Psoas muscle (tissue), 8 donors: Measurements from ENCODE around the gene CCDC187. TPM values are rescaled to one million over a fixed set of nuclear protein-coding genes. Genes with fewer than 3 reads are reported as not detected.

Experiments
- ATAC-seq, 4 donors: fragments of 200-7000 bp; cut with Tn5 transposase; one replicate each; pipeline ENCODE4 v1.9.1; 2020; ENCODE audit warnings: moderate library complexity in 3 of 4, mild to moderate bottlenecking in 2 of 4
- DNase-seq, 2 donors: peaks; one replicate each; pipeline ENCODE4 v3.0.0-alpha.2; 2020
- H3K27ac ChIP-seq: fragments of 200-600 bp; one replicate; pipeline ENCODE4 v1.8.0; 2022
- H3K27me3 ChIP-seq, 3 donors: fragments of 200-600 bp in 1 of 3; one replicate each; pipeline versions ENCODE4 v1.6.1 to v1.8.0; 2013 to 2022; ENCODE audit warnings: low read length in 2 of 3, mild to moderate bottlenecking in 2 of 3, moderate library complexity in 1 of 3; ENCODE audit not compliant: insufficient read depth in 3 of 3
- H3K36me3 ChIP-seq, 2 donors: fragments of 200-600 bp in 1 of 2; one replicate each; pipeline versions ENCODE4 v1.6.1 to v1.8.0; 2013 to 2022; ENCODE audit warnings: low read depth in 1 of 2, mild to moderate bottlenecking in 1 of 2, moderate library complexity in 1 of 2; ENCODE audit not compliant: insufficient read depth in 1 of 2
- H3K4me1 ChIP-seq: fragments of 200-600 bp; one replicate; pipeline ENCODE4 v1.8.0; 2022
- H3K4me3 ChIP-seq: fragments of 200-600 bp; one replicate; pipeline ENCODE4 v1.8.0; 2022; ENCODE audit warnings: mild to moderate bottlenecking
- H3K9me3 ChIP-seq: fragments of 200-600 bp; one replicate; pipeline ENCODE4 v1.8.0; 2022
- CTCF ChIP-seq: fragments of 200-600 bp; IDR thresholded peaks from one replicate; pipeline ENCODE4 v1.8.0; 2022; ENCODE audit warnings: antibody characterized with exemption
- WGBS, 3 donors: extraction: QIAGEN DNeasy Blood & Tissue Kit; methylation state at CpG; one replicate each; pipeline versions ENCODE4 v1.1.6 to v1.1.7; 2013; 5-methylcytosine and 5-hydroxymethylcytosine counted together
- intact Hi-C, 2 donors: fragments of 100-400 bp; cut with DNase I; formaldehyde crosslinking; loops; one replicate each; pipeline versions ENCODE4 v1.11.0 to v1.14.2; 2022
- polyA plus RNA-seq, 3 donors: library from polyadenylated mRNA; stranded (reverse); fragments of 200-250 nt; gene quantifications; one replicate each; pipeline ENCODE4 v1.2.3, GENCODE V29; 2013
- total RNA-seq, 4 donors: library from RNA; stranded (reverse); fragmentation: NEBNext Ultra II Directional in 2 of 4; extraction: Animal tissue kit (Norgen Biotek cat#: 25700) in 2 of 4; gene quantifications; one replicate each; pipeline versions ENCODE4 v1.2.1 to v1.2.4, GENCODE V29; 2021 to 2023
- donor health status: healthy with polysubstance abuse.
- donor health status: DM: no; HTN: no; CAD: no; lungs with moderate emphysema.
- donor health status: Bipolar disorder and iron deficiency.
- donor health status: healthy.
- donor health status: DM: yes; HTN: yes; CAD: no.
- donor health status: DM: no; HTN: no; CAD: no.
- donor health status: DM: no; HTN: no; CAD: no.
- donor health status: DM: yes; HTN: yes; CAD: no.

Gene CCDC187
- total and polyA plus RNA-seq, 7 donors = not detected

GRCh38 chr9:136211006-136211405, 92.9 kb downstream of the CCDC187 start:
- no peaks in the 10 kb centered on the region for H3K4me1 ChIP-seq
- 91 to 92% (median 91%) methylated on average over 15 of the region's 15 CpGs for WGBS, 3 donors
- H3K36me3 ChIP-seq = peaks cover 0 to 63% of the 10 kb centered on the region in 2 donors
- no peak for TF ChIP-seq CTCF
- no peak overlapping the region for H3K27ac ChIP-seq
- no peaks in the 10 kb centered on the region for H3K27me3 ChIP-seq
- H3K4me3 ChIP-seq = no peak overlapping the region
- ATAC-seq (no peak), DNase-seq (no peak)
- intact Hi-C loops = no loop called here
- no peaks in the 10 kb centered on the region for H3K9me3 ChIP-seq

- intact Hi-C loops = no loop called here
- 93 to 96% (median 95%) methylated on average over 16 of the region's 16 CpGs for WGBS, 3 donors
- Histone ChIP-seq H3K4me1 (no peaks in the 10 kb centered on the region), H3K27me3 (peaks cover 0 to 5% (median 3%) of the 10 kb centered on the region in 3 donors), H3K9me3 (no peaks in the 10 kb centered on the region), H3K36me3 (peaks cover 0 to 56% of the 10 kb centered on the region in 2 donors), H3K27ac (no peak overlapping the region), H3K4me3 (no peak overlapping the region)
- peak in 1 of 2 donors; percentile 46 for DNase-seq
- no peak for ATAC-seq
- no peak for TF ChIP-seq CTCF
Observed at GRCh38 chr9:136210276-136210675, 93.6 kb downstream of the CCDC187 start.

GRCh38 chr9:136209786-136210185, 94.1 kb downstream of the CCDC187 start:
- intact Hi-C loops = no loop called here

GRCh38 chr9:136209232-136209631, 94.7 kb downstream of the CCDC187 start:
- no peak for TF ChIP-seq CTCF
- DNase-seq (no peak), ATAC-seq (no peak)
- Histone ChIP-seq H3K36me3 (peaks cover 0 to 45% of the 10 kb centered on the region in 2 donors), H3K27ac (no peak overlapping the region), H3K4me3 (no peak overlapping the region), H3K4me1 (no peaks in the 10 kb centered on the region), H3K27me3 (peaks cover 0 to 15% (median 10%) of the 10 kb centered on the region in 3 donors), H3K9me3 (no peaks in the 10 kb centered on the region)
- WGBS, 3 donors = 93 to 95% (median 95%) methylated on average over 17 of the region's 17 CpGs
- intact Hi-C loops = no loop called here

More at GRCh38 chr9:136209786-136210185, 94.1 kb downstream of the CCDC187 start:
- Histone ChIP-seq H3K4me1 (no peaks in the 10 kb centered on the region), H3K27me3 (peaks cover 0 to 10% (median 5%) of the 10 kb centered on the region in 3 donors), H3K27ac (no peak overlapping the region), H3K4me3 (no peak overlapping the region), H3K9me3 (no peaks in the 10 kb centered on the region), H3K36me3 (peaks cover 0 to 51% of the 10 kb centered on the region in 2 donors)
- no peak for TF ChIP-seq CTCF
- no peak for ATAC-seq
- WGBS, 3 donors = 85 to 89% (median 86%) methylated on average over 17 of the region's 17 CpGs
- no peak for DNase-seq

- Histone ChIP-seq H3K36me3 (peaks cover 0 to 40% of the 10 kb centered on the region in 2 donors), H3K27ac (no peak overlapping the region), H3K27me3 (peaks cover 0 to 21% (median 15%) of the 10 kb centered on the region in 3 donors), H3K4me1 (no peaks in the 10 kb centered on the region), H3K9me3 (no peaks in the 10 kb centered on the region), H3K4me3 (no peak overlapping the region)
- WGBS, 3 donors = 82 to 86% (median 84%) methylated on average over 17 of the region's 17 CpGs
- DNase-seq (no peak), ATAC-seq (no peak)
- intact Hi-C loops = no loop called here
- no peak for TF ChIP-seq CTCF
Observed at GRCh38 chr9:136208675-136209074, 95.2 kb downstream of the CCDC187 start.
